ENCODE results near the gene PCDH15.

The PCDH15 gene

GRCh38 chr10:54503863-54504262 lies 297.2 kb downstream of the PCDH15 start:
- no peak for TF ChIP-seq CTCF (IDR thresholded peaks at IDR 0.05; ENCODE audit: borderline replicate concordance, control extremely low read depth, extremely low read depth, insufficient read depth, missing control alignments)
- in situ Hi-C loops (cut with MboI; ENCODE audit: low sequenced_read_pairs, unreplicated experiment) = no loop called here
- DNase-seq (ENCODE audit: low spot score) = no peak

GRCh38 chr10:54501929-54502328 lies 299.1 kb downstream of the PCDH15 start:
- TF ChIP-seq CTCF (IDR thresholded peaks at IDR 0.05; ENCODE audit: borderline replicate concordance, control extremely low read depth, extremely low read depth, insufficient read depth, missing control alignments) = no peak
- DNase-seq (ENCODE audit: low spot score) = no peak
- in situ Hi-C loops (cut with MboI; ENCODE audit: low sequenced_read_pairs, unreplicated experiment) = no loop called here

GRCh38 chr10:54496852-54497251 lies 304.2 kb downstream of the PCDH15 start:
- no peak for DNase-seq (ENCODE audit: low spot score)
- no peak for TF ChIP-seq CTCF (IDR thresholded peaks at IDR 0.05; ENCODE audit: borderline replicate concordance, control extremely low read depth, extremely low read depth, insufficient read depth, missing control alignments)
- in situ Hi-C loops (cut with MboI; ENCODE audit: low sequenced_read_pairs, unreplicated experiment) = no loop called here

GRCh38 chr10:54487743-54488142 lies 313.3 kb downstream of the PCDH15 start:
- in situ Hi-C loops (cut with MboI; ENCODE audit: low sequenced_read_pairs, unreplicated experiment) = no loop called here
- no peak for TF ChIP-seq CTCF (IDR thresholded peaks at IDR 0.05; ENCODE audit: borderline replicate concordance, control extremely low read depth, extremely low read depth, insufficient read depth, missing control alignments)

GRCh38 chr10:54485971-54486370 lies 315.1 kb downstream of the PCDH15 start:
- in situ Hi-C loops (cut with MboI; ENCODE audit: low sequenced_read_pairs, unreplicated experiment) = no loop called here
- DNase-seq (ENCODE audit: low spot score) = no peak
- no peak for TF ChIP-seq CTCF (IDR thresholded peaks at IDR 0.05; ENCODE audit: borderline replicate concordance, control extremely low read depth, extremely low read depth, insufficient read depth, missing control alignments)

More at GRCh38 chr10:54487743-54488142, 313.3 kb downstream of the PCDH15 start:
- no peak for DNase-seq (ENCODE audit: low spot score)

- in situ Hi-C loops (cut with MboI; ENCODE audit: low sequenced_read_pairs, unreplicated experiment) = no loop called here
- no peak for DNase-seq (ENCODE audit: low spot score)
- no peak for TF ChIP-seq CTCF (IDR thresholded peaks at IDR 0.05; ENCODE audit: borderline replicate concordance, control extremely low read depth, extremely low read depth, insufficient read depth, missing control alignments)
These were observed 316.8 kb downstream of the PCDH15 start for GRCh38 chr10:54484186-54484585.

- no peak for TF ChIP-seq CTCF (IDR thresholded peaks at IDR 0.05; ENCODE audit: borderline replicate concordance, control extremely low read depth, extremely low read depth, insufficient read depth, missing control alignments)
- in situ Hi-C loops (cut with MboI; ENCODE audit: low sequenced_read_pairs, unreplicated experiment) = no loop called here
These were observed 322.4 kb downstream of the PCDH15 start for GRCh38 chr10:54478601-54479000.

More at GRCh38 chr10:54478601-54479000, 322.4 kb downstream of the PCDH15 start:
- no peak for DNase-seq (ENCODE audit: low spot score)
